Measurements from ENCODE around the gene GPR89A.

GRCh38 chr1:145707183-145707867 lies 99.5 kb downstream of the GPR89A start, which contains the start of gene PDZK1:
- TF ChIP-seq CTCF (IDR thresholded peaks at IDR 0.05; ENCODE audit: low read depth, low read length, missing input control) (no peak), GABPA (IDR thresholded peaks at IDR 0.05 in 1 of 2, conservative IDR thresholded peaks at IDR 0.05 in 1 of 2) (peak in 1 of 2 donors; percentile 62), RAD21 (IDR thresholded peaks at IDR 0.05) (peak; percentile 43 to 57), YY1 (IDR thresholded peaks at IDR 0.05) (peak; percentile 66), RXRA (IDR thresholded peaks at IDR 0.05) (peak; percentile 88 to 90), ZBTB33 (IDR thresholded peaks at IDR 0.05) (peak; percentile 83), TAF1 (conservative IDR thresholded peaks at IDR 0.05) (peak; percentile 79), MAX (IDR thresholded peaks at IDR 0.05) (peak; percentile 92), REST (IDR thresholded peaks at IDR 0.05) (peak; percentile 89), EGR1 (IDR thresholded peaks at IDR 0.05; ENCODE audit: low read depth in 2 of 2) (peak; percentile 74 to 98), JUND (IDR thresholded peaks at IDR 0.05) (peak; percentile 99 to 100), HNF4A (conservative IDR thresholded peaks at IDR 0.05) (peak; percentile 95), SP1 (IDR thresholded peaks at IDR 0.05) (peak; percentile 92), FOXA2 (IDR thresholded peaks at IDR 0.05) (peak; percentile 72)
